Urothelium cell line (cell line): ENCODE results near the gene CHTF8.
"Not testable (repeated sequence)": the region's sequence is repeated elsewhere in the genome, so short reads cannot be mapped to it uniquely, and the experiment has no call there.

Experiments used
- DNase-seq: peaks from one replicate; pipeline ENCODE4 v3.0.0; 2011; ENCODE audit warnings: low spot score, mixed read lengths
- FAIRE-seq: peaks from 2 replicates; lab custom pipeline; 2011; peaks lifted over from hg19 to GRCh38; lab: Jason Lieb, UNC

CHTF8 gene, protein sequence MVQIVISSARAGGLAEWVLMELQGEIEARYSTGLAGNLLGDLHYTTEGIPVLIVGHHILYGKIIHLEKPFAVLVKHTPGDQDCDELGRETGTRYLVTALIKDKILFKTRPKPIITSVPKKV

DNA sequence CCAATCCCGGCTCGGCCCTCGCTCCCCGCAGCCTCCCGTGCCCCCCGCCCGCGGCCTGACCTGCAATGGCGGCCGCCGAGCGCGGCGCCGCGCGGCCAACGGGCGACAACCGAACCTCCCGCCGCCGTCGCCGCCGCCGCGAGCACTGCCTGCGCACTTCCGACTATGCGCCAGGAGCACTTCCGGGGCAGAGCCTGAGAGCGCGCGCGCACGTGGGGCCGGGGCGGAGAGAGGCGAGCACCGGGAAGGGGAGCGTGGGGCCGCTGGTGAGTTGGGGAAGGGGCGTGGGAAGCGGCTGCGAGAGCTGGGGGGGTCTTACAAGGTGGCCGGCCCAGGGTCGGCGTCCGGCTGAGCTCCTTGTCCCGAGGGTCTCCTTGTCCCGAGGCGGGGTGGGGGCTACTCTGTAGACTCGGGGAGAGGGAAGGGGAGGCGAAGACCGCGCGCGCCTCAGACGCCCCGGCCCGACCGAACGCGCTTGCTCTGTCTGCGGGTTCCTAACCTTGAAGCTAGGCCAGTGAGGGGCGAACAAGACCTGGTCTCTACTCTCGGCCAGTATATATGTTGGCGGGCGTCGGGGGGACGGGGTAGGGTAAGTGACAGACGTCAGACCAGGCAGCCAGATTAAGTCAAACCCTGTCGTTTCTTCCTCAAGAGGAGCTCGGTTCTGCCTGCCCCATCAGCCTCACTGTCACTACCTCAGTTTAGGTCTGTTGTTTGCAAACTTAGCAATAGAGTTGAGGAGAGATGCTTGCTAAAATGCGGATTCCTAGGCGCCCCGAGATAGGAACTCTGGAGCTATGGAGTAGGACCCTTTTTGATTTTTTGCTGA, at the start of gene CHTF8, which contains the start of gene UTP4:
Gene CHTF8, minus strand, starts transcription at position 165 of the 829 bp plus-strand sequence. CDS start 11,130 bp downstream, outside the sequence.
Gene UTP4, plus strand, starts transcription at position 226 of the 829 bp plus-strand sequence. CDS start 811 bp downstream, outside the sequence.
- peak; percentile 92 for DNase-seq
- peak; percentile 27 for FAIRE-seq

- no peak for FAIRE-seq
Observed at GRCh38 chr16:69180011-69180338, 47.6 kb upstream of the CHTF8 start.

GRCh38 chr16:69179328-69180010, 47.1 kb upstream of the CHTF8 start:
- DNase-seq (no peak), FAIRE-seq (no peak)

More at GRCh38 chr16:69180011-69180338, 47.6 kb upstream of the CHTF8 start:
- DNase-seq, result no peak

- DNase-seq, result no peak
- no peak for FAIRE-seq
Observed at GRCh38 chr16:69176033-69176800, 43.8 kb upstream of the CHTF8 start.

DNA sequence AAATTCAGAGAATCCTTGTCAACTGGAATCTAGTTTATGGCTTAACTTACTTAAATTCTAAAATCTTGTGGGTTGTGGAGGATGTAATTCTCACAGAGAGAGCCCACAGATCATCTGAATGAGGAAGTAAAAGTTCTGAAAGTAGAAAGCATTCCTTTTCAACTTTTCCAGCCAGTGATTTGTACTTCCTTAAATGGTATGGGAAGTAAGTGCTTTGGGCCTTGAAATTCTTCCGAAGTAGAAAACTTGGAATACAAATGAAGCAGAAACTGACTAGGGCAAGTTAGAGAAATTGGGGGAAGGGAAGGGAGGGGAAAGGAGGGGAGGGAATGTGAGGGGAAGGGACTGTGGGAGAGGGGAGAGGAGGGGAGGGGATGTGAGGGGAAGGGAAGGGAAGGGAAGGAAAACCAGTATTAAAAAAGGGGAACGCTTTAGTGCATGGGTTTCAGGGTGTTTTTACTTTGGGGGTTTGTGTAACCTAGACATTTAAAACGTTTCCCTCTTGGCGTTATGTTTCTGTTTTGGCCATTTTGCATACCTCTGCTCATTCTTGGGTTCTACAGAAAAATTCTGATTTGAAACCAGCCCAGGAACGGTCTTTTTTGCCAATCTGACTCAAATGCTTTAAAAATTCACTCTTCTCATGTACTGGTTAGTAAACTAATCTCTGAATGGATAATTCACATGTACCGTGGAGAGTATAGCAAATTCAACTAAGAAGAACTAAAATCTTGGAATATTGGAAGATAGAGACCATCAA, 39.1 kb upstream of the CHTF8 start:
- DNase-seq, result no peak
- no peak for FAIRE-seq

DNA sequence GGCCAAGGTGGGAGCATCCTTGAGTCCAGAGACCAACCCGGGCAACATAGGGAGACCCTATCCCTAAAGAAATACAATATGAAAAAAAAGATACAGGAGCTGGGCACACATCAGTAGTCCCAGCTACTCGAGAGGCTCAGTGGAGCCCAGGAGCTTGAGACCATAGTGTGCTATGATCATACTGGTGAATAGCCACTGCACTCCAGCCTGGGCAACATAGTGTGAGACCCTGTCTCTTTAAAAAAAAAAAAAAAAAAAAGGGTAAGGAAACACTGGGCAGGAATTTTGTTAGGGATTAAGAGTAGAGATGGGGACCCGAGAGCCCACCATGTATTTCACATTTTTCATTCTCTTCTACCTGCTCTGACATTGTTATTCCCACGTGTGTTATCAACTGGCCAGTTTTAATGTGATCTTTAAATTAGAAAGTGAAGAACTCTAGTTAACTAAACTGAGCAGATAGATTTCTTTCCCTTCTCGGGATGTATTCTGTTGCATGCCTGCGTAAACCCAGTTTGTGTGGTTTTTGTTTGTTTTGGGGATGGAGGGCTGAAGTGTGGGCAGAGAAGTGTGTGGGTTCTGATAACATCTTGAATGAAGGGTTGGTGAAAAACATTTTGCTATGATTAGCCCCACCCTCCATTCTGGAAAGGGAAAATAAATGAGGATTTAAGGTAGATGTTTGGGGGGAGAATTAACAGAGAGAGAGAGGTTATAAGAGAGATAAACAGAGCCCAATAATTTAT, 37.4 kb upstream of the CHTF8 start:
- FAIRE-seq, result no peak
- DNase-seq, result no peak

DNA sequence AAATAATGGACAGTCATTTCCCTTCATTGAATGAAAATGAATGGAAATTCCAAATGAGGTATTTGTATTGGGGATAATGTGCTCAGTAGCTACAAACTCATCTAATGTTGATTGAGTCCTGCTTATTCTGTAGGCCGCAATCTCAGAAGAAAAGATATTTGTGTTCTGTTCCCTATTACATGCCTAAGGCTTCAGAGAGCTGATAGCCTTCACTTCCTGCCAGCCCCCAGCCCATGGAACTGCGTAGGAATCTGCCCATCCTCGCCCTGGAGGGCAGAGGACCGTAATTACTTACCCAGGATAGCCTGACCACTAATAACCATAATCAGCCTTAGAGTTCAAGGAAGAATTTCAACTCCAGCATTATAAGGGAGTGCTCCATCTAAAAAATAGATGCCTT, 36.7 kb upstream of the CHTF8 start:
- DNase-seq, result no peak
- FAIRE-seq, result no peak

DNA sequence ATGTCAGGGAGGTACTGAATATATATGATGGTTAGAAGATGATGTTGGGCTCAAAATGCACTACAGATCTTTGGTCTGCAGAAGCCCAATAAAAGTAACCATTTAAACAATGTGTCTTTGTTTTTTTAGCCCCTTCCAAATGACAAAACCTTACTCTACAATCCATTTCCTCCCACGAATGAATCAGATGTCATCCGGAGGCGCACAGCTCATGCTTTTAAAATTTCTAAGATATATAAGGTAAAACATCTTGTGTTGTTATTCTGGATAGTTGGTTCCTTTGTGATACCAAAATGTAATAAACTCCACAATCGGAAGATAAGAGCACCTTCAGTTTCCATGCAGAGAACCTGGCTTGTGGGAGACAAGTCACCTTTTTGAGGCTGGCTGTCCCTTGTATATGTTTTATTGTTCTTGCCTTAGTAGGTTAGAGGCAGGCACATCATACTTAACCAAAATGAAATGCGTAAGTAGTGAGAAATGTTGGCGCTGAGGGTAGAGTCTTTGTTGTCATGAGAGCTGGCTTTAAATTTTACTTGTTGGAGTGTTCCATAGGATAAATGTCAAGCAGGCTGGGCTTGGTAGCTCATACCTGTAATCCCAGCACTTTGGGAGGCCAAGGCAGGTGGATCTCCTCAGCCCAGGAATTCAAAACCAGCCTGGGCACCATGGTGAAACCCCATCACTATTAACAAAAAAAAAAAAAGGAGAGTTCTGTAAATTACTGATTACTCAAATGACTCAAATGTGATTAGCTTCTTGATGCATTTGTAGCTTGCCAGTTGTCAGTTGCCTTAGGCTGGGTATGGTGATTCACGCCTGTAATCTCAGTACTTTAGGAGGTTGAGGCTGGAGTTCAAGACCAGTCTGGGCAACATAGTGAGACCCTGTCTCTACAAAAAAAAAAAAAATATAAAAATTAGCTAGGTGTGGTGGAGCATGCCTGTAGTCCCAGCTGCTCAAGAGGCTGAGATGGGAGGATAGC, 34.9 kb upstream of the CHTF8 start:
- FAIRE-seq, result no peak

DNA sequence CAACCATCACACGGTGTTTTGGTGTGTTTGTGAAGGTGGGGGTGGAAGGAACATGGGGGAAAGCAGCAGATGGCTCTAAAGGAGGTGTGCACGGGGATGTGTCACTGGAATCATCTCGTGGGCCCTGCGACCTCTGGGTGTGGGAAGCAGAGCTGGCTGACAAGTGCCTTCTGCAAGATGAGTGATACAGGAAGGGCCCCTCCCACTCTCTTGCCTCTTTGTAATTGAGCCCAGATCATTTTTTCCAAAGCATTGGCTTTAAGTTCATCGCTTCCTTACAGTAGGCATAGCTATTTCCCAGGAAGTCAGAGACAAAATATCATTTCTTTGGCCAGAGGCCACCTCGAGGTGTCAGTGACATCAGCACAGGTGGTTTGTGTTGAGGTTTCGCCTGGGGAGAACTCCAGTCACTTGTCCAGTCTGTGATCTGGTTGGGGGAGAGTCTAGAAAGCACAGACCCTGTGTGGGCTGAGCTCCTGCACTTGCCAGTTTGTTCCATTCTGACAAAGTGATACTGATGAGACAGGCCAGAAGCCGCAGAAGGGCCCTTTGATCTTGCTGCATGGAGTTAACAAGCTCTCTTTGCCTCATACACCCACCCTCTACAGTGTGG, 33.9 kb upstream of the CHTF8 start:
- no peak for FAIRE-seq
- peak; percentile 18 for DNase-seq

More for the DNA sequence above, 34.9 kb upstream of the CHTF8 start:
- no peak for DNase-seq

DNA sequence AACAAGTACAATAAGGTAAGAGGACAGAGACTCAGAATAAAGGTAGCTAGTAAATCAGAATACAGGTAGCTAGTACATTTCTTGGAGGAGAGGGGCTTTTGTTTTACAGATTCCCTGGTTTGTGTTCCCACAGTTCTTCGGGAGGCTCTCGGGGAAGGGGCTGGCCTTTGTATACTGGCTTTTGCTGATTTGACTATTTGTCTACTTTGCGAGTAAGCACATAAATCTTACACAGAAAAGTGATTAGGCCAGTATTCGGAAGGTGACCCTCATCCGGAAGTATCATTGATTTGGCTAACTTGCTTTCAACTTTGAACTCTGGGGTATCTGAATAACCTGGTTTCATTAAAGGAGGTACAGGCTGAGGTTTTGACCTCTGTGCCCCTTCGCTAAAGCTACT, 33.2 kb upstream of the CHTF8 start:
- no peak for FAIRE-seq
- no peak for DNase-seq

GRCh38 chr16:69160192-69160591, 27.8 kb upstream of the CHTF8 start:
- DNase-seq, result no peak

GRCh38 chr16:69157196-69157595, 24.8 kb upstream of the CHTF8 start:
- FAIRE-seq (no peak), DNase-seq (no peak)

More at GRCh38 chr16:69160192-69160591, 27.8 kb upstream of the CHTF8 start:
- no peak for FAIRE-seq

DNA sequence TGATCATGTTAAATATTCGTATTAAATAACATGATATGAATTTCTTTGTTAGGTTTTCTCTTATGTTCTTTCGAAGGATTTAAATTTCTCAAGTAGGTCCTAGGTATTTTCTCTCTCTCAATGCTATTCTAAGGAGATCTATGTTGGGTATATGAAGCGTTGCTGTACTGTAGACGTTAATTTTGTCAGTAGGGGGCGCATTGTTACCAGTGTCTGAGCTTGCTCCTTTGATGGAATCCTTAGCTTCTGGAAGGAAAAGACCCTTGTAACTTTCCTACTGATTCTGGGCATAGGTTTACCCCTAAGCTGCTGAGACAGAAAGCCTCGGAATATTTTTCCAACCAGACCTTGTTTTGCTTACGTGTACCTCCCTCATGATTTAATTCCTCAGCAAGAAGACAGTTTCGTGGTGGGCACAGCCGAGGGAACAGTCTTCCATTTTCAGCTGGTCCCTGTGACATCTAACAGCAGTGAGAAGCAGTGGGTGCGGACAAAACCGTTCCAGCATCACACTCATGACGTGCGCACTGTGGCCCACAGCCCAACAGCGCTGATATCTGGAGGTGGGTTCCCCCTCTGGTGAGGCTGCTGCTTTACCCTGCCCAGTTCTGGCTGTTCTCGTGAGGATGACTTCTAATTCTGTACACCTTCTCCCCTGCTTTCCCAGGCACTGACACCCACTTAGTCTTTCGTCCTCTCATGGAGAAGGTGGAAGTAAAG, 17.9 kb upstream of the CHTF8 start:
- FAIRE-seq, result no peak
- peak; percentile 43 for DNase-seq

DNA sequence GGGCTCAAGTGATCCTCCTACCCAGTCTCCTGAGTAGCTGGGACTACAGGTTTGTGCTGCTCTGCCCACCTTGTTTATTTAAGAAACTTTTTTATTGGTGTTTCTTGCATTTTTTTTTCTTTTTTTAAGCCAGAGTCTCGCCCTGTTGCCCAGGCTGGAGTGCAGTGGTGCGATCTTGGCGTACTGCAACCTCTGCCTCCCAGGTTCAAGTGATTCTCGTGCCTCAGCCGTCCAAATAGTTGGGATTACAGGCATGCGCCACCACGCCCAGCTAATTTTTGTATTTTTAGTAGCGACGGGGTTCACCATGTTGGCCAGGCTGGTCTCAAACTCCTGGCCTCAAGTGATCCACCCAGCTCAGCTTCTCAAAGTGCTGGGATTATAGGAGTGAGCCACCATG, 17.2 kb upstream of the CHTF8 start:
- FAIRE-seq, result not testable (repeated sequence)

DNA sequence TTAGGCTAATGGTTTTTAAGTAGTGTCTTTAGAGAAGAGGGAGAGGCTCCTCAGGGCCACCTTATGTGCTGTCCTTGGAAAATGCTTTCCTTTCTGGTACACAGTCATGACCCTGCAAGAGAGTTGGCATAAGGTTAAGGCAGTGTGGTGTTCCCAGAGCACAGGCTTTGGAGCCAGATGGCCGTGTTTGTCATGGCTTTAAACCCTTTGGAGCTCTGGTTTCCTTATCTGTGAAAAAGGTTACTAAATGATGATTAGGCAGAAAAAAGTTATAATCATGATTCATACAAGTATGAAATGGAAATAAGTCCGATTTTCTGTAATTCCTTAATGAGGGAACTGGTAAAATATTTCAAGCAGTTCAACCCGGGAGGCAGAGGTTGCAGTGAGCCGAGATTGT, 13.3 kb upstream of the CHTF8 start:
- no peak for DNase-seq
- no peak for FAIRE-seq

More for the DNA sequence above, 17.2 kb upstream of the CHTF8 start:
- DNase-seq, result not testable (repeated sequence)

DNA sequence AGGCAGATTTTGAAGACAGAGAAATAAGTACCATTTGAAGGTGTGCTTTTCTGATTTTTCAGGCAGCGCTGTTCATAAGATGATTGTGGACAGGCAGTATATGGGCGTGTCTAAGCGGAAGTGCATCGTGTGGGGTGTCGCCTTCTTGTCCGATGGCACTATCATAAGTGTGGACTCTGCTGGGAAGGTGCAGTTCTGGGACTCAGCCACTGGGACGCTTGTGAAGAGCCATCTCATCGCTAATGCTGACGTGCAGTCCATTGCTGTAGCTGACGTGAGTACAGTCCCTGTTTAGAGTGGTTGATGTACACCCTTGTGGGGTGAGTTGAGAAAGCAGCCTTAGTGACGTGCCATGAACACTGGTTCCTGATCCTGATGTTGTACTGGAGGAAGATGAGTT, 10.7 kb upstream of the CHTF8 start:
- FAIRE-seq (no peak), DNase-seq (no peak)

- DNase-seq (no peak), FAIRE-seq (no peak)
Observed at GRCh38 chr16:69141936-69142335, 9.5 kb upstream of the CHTF8 start.
